Measurements from ENCODE around the gene CLDN10.
A peak's percentile ranks its signal among the peaks of the same experiment; 100 is the strongest.

DNA sequence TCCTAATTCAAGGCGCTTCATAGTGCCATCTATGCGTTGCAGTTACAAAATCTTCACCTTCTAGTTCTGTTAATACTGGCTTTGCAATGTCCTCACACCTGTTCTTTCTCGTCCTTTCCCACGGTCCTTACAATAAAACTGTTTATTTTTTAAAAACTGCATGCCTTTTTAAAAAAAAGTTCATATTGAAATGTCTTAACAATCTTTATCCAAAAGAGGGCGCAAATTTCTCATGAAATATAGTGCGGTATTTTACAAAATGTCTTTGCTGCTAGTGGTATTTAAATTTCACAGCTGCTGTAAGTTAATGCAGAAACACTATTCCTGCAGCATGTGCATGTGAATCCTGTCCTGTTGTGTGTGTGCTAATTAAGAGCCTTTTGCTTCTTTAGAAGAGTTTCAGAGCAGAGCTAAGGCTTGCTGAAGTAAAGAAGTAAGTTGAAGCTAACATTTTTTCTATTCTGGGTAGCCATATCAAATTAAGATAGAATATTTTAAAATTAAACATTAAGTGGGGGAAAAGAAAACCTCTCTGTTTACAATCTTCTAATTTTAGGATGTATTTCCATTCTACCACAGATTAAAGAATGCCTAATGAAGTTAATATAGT is 15.8 kb upstream of the CLDN10 start:
- TF ChIP-seq RAD21 (IDR thresholded peaks at IDR 0.05; ENCODE audit: low read depth), result peak; percentile 59
- no peak for TF ChIP-seq TAF1 (IDR thresholded peaks at IDR 0.05; ENCODE audit: low read depth)
- TF ChIP-seq YY1 (IDR thresholded peaks at IDR 0.05; ENCODE audit: low read depth), result no peak
- 0 out of 2 replicates have a peak, but pooled peaks have one; percentile 32 for TF ChIP-seq FOXM1 (IDR thresholded peaks at IDR 0.05; ENCODE audit: borderline replicate concordance, low read depth)

Measured in Ishikawa (cell line).